HG02798 (cell line): ENCODE results near the gene SPDYE2B.
"Not testable (repeated sequence)": the region's sequence is repeated elsewhere in the genome, so short reads cannot be mapped to it uniquely, and the experiment has no call there.

ENCODE experiments used
- ATAC-seq: cut with Tn5 transposase; IDR thresholded peaks from one replicate; pipeline ENCODE4 v1.9.1; 2021; ENCODE audit warnings: mild to moderate bottlenecking; ENCODE audit not compliant: unreplicated experiment, poor library complexity

SPDYE2B gene

DNA sequence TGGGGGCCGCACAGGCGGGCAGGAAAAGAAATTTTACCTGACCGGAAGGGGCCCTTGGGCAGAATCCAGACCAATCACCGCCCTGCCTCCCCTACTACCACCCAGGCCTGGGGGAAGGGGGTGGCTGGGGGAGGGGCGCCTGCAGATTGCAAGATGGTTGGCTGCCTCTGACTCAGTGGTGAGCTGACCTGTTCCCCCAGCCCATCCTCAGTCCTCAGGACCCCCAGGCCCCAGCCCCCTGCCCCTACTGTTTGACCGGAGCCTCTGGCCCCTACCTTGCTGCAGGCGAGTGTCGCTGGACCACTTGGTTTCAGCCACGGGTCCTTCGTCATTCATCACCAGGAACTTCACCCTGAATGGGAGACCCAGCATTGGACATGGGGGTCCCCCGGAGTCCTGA lies 11.3 kb upstream of the SPDYE2B start:
- peak; percentile 3 for ATAC-seq

- ATAC-seq, result not testable (repeated sequence)
These were observed 7.4 kb upstream of the SPDYE2B start, which contains the start of gene UPK3BL1 for GRCh38 chr7:102642691-102643090. TSS of gene UPK3BL1 (minus strand) at chr7:102642791. CDS start at chr7:102642741, 50 bp downstream.

DNA sequence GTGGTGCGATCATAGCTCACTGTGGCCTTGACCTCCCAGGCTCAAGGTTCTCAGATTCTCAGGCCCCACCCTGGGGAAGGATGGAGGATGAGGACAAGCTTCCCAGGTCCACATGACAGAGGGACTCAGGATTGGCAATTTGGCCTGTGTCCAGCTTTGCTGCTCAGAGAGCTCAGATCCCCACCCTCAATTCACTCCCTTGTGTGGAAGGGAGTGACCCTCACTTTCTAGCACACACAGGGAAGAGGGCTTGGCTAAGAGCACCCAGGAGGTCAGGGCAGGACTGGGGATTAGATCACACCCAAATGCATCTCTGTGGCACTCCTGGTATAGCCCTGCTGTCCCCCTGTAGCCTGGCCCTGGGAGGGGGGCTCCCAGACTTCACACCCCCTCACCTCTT lies 6.7 kb upstream of the SPDYE2B start:
- ATAC-seq, result not testable (repeated sequence)

- not testable (repeated sequence) for ATAC-seq
These were observed 2.3 kb upstream of the SPDYE2B start for GRCh38 chr7:102647813-102648212.

GRCh38 chr7:102664765-102665164 lies 14.6 kb downstream of the SPDYE2B start:
- ATAC-seq, result not testable (repeated sequence)

DNA sequence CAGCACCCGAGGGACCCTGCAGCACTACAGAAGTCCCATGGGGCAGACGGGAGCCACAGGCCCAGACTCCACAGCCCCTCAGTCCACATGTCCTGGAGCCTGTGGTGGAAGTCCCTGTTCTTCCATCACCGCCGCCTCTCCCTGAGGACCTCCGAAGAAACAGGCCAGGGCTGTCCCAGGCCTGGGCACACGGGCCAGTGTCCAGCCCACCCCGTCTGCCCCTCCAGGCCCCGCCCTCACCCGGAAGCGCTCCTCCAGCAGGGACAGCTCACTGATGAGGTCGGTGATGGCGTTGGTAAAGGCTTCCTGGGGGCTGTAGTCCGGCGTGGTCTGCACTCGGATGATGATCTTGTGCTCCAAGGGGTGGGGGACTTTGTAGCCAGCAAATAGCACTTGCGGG lies 16.7 kb downstream of the SPDYE2B start:
- not testable (repeated sequence) for ATAC-seq

DNA sequence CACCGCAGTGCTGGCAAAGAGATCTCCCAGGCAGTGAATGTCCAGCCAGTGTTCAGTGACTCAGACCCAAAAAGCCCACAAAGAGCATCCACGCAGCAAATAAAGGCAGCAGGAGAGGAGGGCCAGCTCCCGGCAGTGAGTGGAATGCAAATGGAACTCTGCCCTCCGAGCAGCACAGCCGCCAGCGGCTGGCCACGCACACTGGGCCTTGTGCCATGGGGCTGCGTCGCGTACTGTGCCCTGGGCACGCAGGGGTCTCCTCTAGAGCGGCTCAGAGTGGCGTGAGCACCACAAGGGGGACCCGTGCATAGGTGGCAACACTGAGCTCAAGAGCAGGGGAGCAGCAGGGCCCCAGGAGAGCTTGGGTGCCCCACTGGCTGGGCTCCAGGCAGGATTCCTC lies 17.4 kb downstream of the SPDYE2B start:
- ATAC-seq, result not testable (repeated sequence)

- peak; percentile 81 for ATAC-seq
These were observed 21.2 kb downstream of the SPDYE2B start, which contains the start of gene POLR2J2 for GRCh38 chr7:102671166-102671955. TSS of gene POLR2J2 (minus strand) at chr7:102671663. CDS start at chr7:102671601, 62 bp downstream.

DNA sequence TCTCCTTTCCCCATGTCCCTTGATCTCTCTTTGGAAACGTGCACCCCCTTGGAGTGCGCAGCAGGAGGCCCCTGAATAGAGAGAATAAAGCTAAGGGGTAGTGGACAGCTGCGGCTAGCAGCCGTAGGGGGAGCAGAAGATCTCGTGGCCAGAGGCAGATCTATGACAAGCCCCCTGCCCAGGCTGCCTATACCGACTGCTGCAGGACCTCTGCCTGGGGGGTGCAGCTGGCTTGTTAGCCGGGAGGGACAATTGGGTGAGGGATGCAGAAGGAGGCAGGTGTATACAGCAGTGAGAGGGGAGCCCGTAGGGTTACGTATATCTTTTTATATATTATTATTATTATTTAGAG lies 21.8 kb downstream of the SPDYE2B start:
- ATAC-seq, result peak; percentile 34

DNA sequence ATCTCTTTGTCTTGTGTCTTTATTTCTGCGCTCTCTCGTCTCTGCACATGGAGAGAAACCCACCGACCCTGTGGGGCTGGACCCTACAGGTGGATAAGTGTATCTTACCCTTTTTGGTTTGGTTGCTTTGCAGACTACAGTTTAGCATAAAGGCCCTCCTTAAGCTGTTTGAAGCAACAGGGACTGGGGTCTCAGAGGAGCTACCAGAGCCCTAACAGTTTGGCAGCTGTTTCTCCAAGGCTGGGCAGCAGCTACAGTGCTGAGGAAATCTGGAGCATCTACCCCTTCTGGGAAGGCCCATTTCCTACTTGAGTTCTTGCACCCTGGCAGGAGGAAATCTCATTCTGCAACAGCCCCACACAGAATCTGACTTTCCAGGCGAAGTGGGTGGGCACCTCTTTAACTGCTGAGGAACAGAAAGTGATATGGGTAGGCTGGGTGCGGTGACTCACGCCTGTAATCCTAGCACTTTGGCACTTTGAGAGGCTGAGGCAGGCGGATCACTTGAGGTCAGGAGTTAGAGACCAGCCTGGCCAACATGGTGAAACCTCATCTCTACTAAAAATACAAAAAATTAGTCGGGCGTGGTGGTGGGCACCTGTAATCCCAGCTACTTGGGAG lies 23.4 kb downstream of the SPDYE2B start:
- ATAC-seq, result not testable (repeated sequence)

DNA sequence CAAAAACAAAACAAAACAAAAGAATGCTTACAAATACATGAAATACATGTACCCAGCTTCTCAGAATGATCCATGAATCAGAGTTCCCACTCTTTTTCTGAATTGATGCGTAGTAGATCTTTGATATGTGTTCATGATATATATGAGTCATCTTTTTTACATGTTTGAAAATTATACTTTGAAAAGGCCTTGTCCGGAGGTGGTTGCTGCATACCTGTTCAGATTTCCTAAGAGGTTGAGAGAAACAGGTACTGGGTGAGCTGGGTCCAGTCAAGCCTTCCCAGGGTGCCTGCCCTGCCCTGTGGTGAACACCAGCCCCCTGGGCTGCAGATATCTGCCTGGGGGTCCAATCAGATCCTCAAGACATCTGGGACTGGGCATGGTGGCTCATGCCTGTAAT lies 25.4 kb downstream of the SPDYE2B start:
- not testable (repeated sequence) for ATAC-seq

- not testable (repeated sequence) for ATAC-seq
These were observed 30.7 kb downstream of the SPDYE2B start for GRCh38 chr7:102680780-102681179.

GRCh38 chr7:102682560-102682959 lies 32.4 kb downstream of the SPDYE2B start:
- ATAC-seq, result not testable (repeated sequence)

DNA sequence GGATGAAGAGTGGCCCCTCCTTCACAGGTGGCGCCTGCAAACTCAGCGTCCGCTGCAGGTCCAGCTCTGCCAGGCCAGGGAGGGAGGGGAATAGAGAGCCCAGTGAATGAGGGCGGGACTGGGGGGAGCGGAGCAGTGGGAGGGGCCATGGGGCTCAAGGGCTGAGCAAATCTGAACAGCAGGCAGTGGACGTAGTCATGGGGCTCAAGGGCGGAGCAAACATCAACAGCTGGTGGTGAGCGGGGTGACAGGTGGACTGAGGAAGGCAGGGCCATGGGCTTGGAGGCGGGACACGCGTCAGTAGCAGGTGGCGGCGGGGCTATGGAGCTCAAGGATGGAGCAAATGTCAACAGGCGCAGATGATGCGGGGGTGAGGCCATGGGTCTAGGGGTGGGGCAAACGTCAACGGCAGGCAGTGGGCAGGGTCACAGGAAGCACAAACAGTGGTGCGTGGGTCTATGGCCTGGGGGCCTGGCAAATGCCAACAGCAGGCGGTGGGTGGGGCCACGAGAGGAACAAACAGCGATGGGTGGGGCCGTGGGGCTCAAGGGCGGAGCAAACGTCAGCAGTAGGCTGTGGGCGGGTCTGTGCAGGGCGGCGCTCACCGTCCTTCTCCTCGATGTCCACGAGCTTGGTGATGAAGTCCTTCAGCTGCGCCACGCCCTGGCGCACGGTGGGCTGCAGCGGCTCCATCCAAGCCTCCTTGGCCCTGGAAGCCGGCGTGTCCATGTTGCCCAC lies 38.3 kb downstream of the SPDYE2B start:
- ATAC-seq, result peak; percentile 77

GRCh38 chr7:102689436-102690282 lies 39.5 kb downstream of the SPDYE2B start:
- peak; percentile 67 for ATAC-seq

GRCh38 chr7:102690602-102691001 lies 40.5 kb downstream of the SPDYE2B start:
- ATAC-seq, result not testable (repeated sequence)

DNA sequence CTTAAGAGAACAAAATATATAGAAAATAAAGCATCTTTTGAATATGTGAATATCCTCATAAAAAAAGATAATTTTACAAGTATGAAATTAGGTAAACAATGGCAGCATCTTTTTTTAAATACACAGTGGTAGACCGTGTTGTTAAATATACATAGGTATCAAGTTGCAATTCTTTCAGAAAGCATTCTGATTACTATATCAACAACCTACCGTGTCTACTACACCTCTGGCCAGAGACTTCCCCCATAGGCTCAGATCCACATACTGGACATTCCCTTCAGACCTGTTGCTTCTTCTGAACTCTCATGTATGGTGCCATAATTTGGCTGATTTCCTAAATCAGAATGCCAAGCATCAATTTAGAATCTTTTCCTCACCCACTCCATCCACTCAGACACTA lies 43.9 kb downstream of the SPDYE2B start:
- ATAC-seq, result not testable (repeated sequence)

DNA sequence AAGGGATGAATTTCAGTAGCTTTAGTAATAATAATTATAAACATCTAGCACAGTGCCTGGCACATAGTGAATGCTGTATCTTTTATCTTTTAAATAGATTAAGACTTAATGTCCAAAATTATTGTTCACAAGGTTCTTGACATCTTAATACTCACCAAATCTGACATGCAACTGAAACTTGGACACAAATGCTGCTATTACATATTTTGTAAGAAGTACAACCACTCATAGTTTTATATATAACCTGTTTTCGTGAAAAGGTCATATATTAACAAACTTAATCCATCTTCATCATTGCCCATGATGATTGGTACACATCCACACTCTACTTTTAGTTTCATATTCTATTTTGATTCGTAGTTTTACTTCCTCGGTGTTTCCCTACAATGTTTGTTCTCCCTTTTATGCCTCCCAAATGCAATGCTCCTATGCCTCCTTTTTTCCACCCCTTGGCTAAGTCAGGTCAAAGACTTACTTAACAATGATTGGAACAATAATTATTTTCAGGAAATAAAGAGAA lies 45.0 kb downstream of the SPDYE2B start:
- peak; percentile 43 for ATAC-seq

- not testable (repeated sequence) for ATAC-seq
These were observed 45.9 kb downstream of the SPDYE2B start for GRCh38 chr7:102696009-102696408.
